Lower leg skin (tissue), 3 donors: ENCODE data around the gene ZNF335.

ENCODE experiments used
- POLR2A ChIP-seq, 2 donors: fragments of 450-650 bp; IDR thresholded peaks; one replicate each; pipeline ENCODE4 v1.6.1; 2016 to 2017; ENCODE audit warnings: antibody characterized with exemption in 2 of 2, mild to moderate bottlenecking in 1 of 2, moderate library complexity in 1 of 2
- TF ChIP-seq, protein P1 (sequence below), 3 donors: fragments of 450-650 bp; IDR thresholded peaks; one replicate each; pipeline ENCODE4 v1.5.1; 2016; ENCODE audit warnings: antibody characterized with exemption in 3 of 3, mild to moderate bottlenecking in 3 of 3, moderate library complexity in 2 of 3

DNA sequence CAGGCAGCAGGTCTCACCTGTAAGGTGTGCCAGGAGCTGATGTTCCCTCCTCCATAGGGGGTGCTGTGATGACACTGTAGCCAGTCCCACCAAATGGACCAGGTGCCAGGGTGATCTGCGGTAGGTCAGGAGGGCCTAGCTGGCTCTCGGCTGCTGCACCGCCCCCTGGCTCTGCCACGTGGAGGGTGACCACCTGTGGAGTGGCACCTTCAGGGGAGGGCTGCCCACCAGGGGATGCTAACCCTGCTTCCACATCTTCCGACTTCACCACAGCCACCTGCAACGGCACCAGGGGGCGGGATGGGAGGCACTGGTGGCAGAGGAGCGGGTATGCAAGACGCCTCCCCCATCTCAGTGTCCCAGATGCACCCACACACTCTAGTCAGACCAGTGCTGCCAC lies 18.3 kb downstream of the ZNF335 start:
- no peak for TF ChIP-seq POLR2A (IDR thresholded peaks at IDR 0.05)
- TF ChIP-seq, protein P1, sequence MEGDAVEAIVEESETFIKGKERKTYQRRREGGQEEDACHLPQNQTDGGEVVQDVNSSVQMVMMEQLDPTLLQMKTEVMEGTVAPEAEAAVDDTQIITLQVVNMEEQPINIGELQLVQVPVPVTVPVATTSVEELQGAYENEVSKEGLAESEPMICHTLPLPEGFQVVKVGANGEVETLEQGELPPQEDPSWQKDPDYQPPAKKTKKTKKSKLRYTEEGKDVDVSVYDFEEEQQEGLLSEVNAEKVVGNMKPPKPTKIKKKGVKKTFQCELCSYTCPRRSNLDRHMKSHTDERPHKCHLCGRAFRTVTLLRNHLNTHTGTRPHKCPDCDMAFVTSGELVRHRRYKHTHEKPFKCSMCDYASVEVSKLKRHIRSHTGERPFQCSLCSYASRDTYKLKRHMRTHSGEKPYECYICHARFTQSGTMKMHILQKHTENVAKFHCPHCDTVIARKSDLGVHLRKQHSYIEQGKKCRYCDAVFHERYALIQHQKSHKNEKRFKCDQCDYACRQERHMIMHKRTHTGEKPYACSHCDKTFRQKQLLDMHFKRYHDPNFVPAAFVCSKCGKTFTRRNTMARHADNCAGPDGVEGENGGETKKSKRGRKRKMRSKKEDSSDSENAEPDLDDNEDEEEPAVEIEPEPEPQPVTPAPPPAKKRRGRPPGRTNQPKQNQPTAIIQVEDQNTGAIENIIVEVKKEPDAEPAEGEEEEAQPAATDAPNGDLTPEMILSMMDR (IDR thresholded peaks at IDR 0.05) = no peak
